Endodermal cell (in vitro differentiated cells): ENCODE data around the gene CROCC2. TPM values are rescaled to one million over a fixed set of nuclear protein-coding genes. Genes with fewer than 3 reads are reported as not detected.

Experiments
- DNase-seq: peaks from one replicate; pipeline ENCODE4 v3.0.0-alpha.2; 2017
- H3K27ac ChIP-seq: 2 replicates; pipeline ENCODE4 v1.5.1; 2013; ENCODE audit warnings: mild to moderate bottlenecking, low read depth, low read length, moderate library complexity
- H3K27me3 ChIP-seq: 2 replicates; pipeline ENCODE4 v1.6.1; 2013; ENCODE audit warnings: mild to moderate bottlenecking, low read length, moderate library complexity; ENCODE audit not compliant: insufficient read depth, control insufficient read depth, poor library complexity, severe bottlenecking
- H3K36me3 ChIP-seq: 2 replicates; pipeline ENCODE4 v1.7.0; 2013; ENCODE audit warnings: mild to moderate bottlenecking, low read length, moderate library complexity; ENCODE audit not compliant: control insufficient read depth, insufficient read depth
- H3K4me1 ChIP-seq: one replicate; pipeline ENCODE4 v1.7.0; 2013; ENCODE audit warnings: low read length; ENCODE audit not compliant: control insufficient read depth, insufficient read depth
- H3K4me3 ChIP-seq: 2 replicates; pipeline ENCODE4 v1.5.1; 2013; ENCODE audit warnings: mild to moderate bottlenecking, low read length, moderate library complexity
- H3K9ac ChIP-seq: 2 replicates; pipeline ENCODE4 v1.6.1; 2013; ENCODE audit warnings: mild to moderate bottlenecking, low read length, moderate library complexity; ENCODE audit not compliant: poor library complexity, severe bottlenecking; ENCODE audit errors: extremely low read depth
- H3K9me3 ChIP-seq: 2 replicates; pipeline ENCODE4 v1.6.1; 2013; ENCODE audit warnings: mild to moderate bottlenecking, low read length, moderate library complexity; ENCODE audit not compliant: control insufficient read depth
- H3K27ac Mint-ChIP-seq: 2 replicates; pipeline ENCODE4 v1.8.0; 2020; ENCODE audit warnings: mixed read lengths
- H3K27me3 Mint-ChIP-seq: 2 replicates; pipeline ENCODE4 v1.8.0; 2021; ENCODE audit warnings: mild to moderate bottlenecking, mixed read lengths; ENCODE audit not compliant: insufficient read depth
- H3K36me3 Mint-ChIP-seq: 2 replicates; pipeline ENCODE4 v1.8.0; 2020; ENCODE audit warnings: low read depth, mixed read lengths
- H3K4me1 Mint-ChIP-seq: 2 replicates; pipeline ENCODE4 v1.8.0; 2020; ENCODE audit warnings: mixed read lengths
- H3K4me3 Mint-ChIP-seq: 2 replicates; pipeline ENCODE4 v1.8.0; 2020; ENCODE audit warnings: mild to moderate bottlenecking, moderate library complexity, mixed read lengths
- H3K9me3 Mint-ChIP-seq: 2 replicates; pipeline ENCODE4 v1.8.0; 2020; ENCODE audit warnings: mild to moderate bottlenecking, mixed read lengths
- WGBS, 2 experiments: methylation state at CpG; one replicate each; pipeline versions ENCODE4 v1.1.5 to v1.1.7; 2013; ENCODE audit warnings: missing lambda C conversion rate in 2 of 2, mixed read lengths in 1 of 2; ENCODE audit not compliant: insufficient coverage in 1 of 2, insufficient read length in 1 of 2; 5-methylcytosine and 5-hydroxymethylcytosine counted together
- total RNA-seq, 2 donors: library from RNA; stranded (reverse); fragmentation: NEBNext Ultra II Directional in 1 of 2; extraction: Animal tissue kit (Norgen Biotek cat#: 25700) in 1 of 2; gene quantifications; 2 replicates in 1 of 2; 3 replicates in 1 of 2; pipeline ENCODE4 v1.2.1, GENCODE V29; 2021
- TF ChIP-seq, protein P1 (sequence below): fragments of 200-600 bp; sonication (generic); conservative IDR thresholded peaks from 2 replicates; pipeline ENCODE4 v1.5.0; 2021; ENCODE audit warnings: antibody characterized with exemption, mild to moderate bottlenecking

Gene CROCC2
- total RNA-seq, 2 donors from 2014 or later: not detected

DNA sequence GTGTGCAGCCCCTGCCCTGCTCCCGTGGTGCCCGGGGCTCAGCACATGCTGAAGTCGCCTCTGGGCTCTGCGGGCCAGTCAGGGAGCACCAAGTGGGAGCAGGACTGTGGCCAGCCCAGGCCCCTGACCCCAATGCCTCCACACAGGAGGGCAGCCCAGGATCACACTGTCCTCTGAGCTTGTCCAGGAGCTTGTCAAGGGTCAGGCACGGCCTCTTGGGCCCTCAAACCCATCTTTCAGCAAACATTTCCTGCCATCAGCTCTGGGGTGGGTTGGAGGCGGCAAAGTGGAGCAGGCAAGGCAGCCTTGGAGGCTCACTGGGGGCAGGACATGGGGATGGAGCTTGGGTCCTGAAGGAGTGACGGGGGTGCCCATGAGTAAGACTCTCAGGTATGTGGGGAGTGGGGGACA, 102.6 kb downstream of the CROCC2 start:
- Histone ChIP-seq H3K27me3 (no peaks in the 10 kb centered on the region), H3K36me3 (no peaks in the 10 kb centered on the region), H3K4me1 (peaks cover 8% of the 10 kb centered on the region), H3K9ac (no peak overlapping the region), H3K4me3 (no peak overlapping the region), H3K27ac (no peak overlapping the region), H3K9me3 (peaks cover 21% of the 10 kb centered on the region)
- TF ChIP-seq, protein P1, sequence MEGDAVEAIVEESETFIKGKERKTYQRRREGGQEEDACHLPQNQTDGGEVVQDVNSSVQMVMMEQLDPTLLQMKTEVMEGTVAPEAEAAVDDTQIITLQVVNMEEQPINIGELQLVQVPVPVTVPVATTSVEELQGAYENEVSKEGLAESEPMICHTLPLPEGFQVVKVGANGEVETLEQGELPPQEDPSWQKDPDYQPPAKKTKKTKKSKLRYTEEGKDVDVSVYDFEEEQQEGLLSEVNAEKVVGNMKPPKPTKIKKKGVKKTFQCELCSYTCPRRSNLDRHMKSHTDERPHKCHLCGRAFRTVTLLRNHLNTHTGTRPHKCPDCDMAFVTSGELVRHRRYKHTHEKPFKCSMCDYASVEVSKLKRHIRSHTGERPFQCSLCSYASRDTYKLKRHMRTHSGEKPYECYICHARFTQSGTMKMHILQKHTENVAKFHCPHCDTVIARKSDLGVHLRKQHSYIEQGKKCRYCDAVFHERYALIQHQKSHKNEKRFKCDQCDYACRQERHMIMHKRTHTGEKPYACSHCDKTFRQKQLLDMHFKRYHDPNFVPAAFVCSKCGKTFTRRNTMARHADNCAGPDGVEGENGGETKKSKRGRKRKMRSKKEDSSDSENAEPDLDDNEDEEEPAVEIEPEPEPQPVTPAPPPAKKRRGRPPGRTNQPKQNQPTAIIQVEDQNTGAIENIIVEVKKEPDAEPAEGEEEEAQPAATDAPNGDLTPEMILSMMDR: no peak
- Mint-ChIP-seq H3K4me3 (no peak overlapping the region), H3K9me3 (peaks cover 27% of the 10 kb centered on the region), H3K36me3 (no peaks in the 10 kb centered on the region), H3K4me1 (peaks cover 10% of the 10 kb centered on the region), H3K27ac (no peak overlapping the region), H3K27me3 (peaks cover 4% of the 10 kb centered on the region)
- DNase-seq: peak; percentile 52
- WGBS, 2 experiments: 89 to 100% methylated on average over 5 to 7 of the region's 7 CpGs

DNA sequence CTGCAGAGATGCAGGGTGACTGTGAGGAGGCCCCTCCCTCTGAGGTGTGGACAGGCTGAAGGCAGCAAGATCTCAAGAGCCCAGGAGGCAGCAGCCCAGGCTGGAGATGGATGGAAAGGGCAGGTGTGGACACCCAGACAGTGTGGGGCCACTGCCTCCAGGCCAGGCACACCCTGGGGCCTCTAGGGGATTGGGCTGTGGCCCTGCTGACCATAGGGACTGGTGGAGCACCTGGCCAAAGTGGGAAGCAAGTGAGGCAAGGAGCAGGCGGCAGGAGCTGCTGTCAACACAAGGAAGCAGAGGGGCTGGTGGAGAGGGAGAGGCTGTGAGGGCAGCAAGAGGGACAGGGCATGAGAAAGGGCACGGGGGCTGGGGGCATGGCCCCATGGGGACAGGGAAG, 103.1 kb downstream of the CROCC2 start:
- H3K9me3 ChIP-seq: peaks cover 16% of the 10 kb centered on the region
- TF ChIP-seq, protein P1: no peak
- H3K4me3 ChIP-seq: no peak overlapping the region
- no peak overlapping the region for H3K4me3 Mint-ChIP-seq
- no peaks in the 10 kb centered on the region for H3K36me3 Mint-ChIP-seq
- H3K9me3 Mint-ChIP-seq: peaks cover 22% of the 10 kb centered on the region
- H3K9ac ChIP-seq: no peak overlapping the region
- peaks cover 2% of the 10 kb centered on the region for H3K27me3 Mint-ChIP-seq
- DNase-seq: no peak
- H3K36me3 ChIP-seq: no peaks in the 10 kb centered on the region
- H3K27ac Mint-ChIP-seq: no peak overlapping the region
- H3K27me3 ChIP-seq: no peaks in the 10 kb centered on the region
- no peak overlapping the region for H3K27ac ChIP-seq
- H3K4me1 Mint-ChIP-seq: peaks cover 10% of the 10 kb centered on the region
- 89 to 100% methylated on average over 1 to 2 of the region's 2 CpGs for WGBS, 2 experiments
- H3K4me1 ChIP-seq: peaks cover 8% of the 10 kb centered on the region

GRCh38 chr2:241009601-241010530, 103.7 kb downstream of the CROCC2 start:
- Histone ChIP-seq H3K4me3 (no peak overlapping the region), H3K4me1 (peaks cover 8% of the 10 kb centered on the region), H3K36me3 (no peaks in the 10 kb centered on the region), H3K27ac (no peak overlapping the region), H3K9ac (no peak overlapping the region), H3K27me3 (no peaks in the 10 kb centered on the region), H3K9me3 (peaks cover 15% of the 10 kb centered on the region)
- peaks cover 17% of the 10 kb centered on the region for H3K9me3 Mint-ChIP-seq
- H3K27ac Mint-ChIP-seq: peak overlapping the region; percentile 88
- H3K36me3 Mint-ChIP-seq: no peaks in the 10 kb centered on the region
- peaks cover 2% of the 10 kb centered on the region for H3K27me3 Mint-ChIP-seq
- peaks cover 10% of the 10 kb centered on the region for H3K4me1 Mint-ChIP-seq
- 29 to 32% methylated on average over 24 to 28 of the region's 28 CpGs for WGBS, 2 experiments
- TF ChIP-seq, protein P1: peak; percentile 36
- DNase-seq: peak; percentile 91
- H3K4me3 Mint-ChIP-seq: peak overlapping the region; percentile 33
